OCI-LY1 (cell line): Measurements from ENCODE around the gene CEP68.

ENCODE experiments used
- EZH2 ChIP-seq: fragments of 200-600 bp; sonication (generic), shearing (Covaris generic); IDR thresholded peaks from 2 replicates; pipeline ENCODE4 v1.8.0; 2017; ENCODE audit warnings: borderline replicate concordance, mixed run types, mild to moderate bottlenecking, antibody characterized with exemption, low read length, moderate library complexity, mixed read lengths
- TF ChIP-seq, protein P1 (sequence below): fragments of 200-600 bp; sonication (generic), shearing (Covaris generic); IDR thresholded peaks from 2 replicates; pipeline ENCODE4 v1.5.1; 2017; ENCODE audit warnings: mild to moderate bottlenecking, antibody characterized with exemption, low read length, moderate library complexity, mixed read lengths

DNA sequence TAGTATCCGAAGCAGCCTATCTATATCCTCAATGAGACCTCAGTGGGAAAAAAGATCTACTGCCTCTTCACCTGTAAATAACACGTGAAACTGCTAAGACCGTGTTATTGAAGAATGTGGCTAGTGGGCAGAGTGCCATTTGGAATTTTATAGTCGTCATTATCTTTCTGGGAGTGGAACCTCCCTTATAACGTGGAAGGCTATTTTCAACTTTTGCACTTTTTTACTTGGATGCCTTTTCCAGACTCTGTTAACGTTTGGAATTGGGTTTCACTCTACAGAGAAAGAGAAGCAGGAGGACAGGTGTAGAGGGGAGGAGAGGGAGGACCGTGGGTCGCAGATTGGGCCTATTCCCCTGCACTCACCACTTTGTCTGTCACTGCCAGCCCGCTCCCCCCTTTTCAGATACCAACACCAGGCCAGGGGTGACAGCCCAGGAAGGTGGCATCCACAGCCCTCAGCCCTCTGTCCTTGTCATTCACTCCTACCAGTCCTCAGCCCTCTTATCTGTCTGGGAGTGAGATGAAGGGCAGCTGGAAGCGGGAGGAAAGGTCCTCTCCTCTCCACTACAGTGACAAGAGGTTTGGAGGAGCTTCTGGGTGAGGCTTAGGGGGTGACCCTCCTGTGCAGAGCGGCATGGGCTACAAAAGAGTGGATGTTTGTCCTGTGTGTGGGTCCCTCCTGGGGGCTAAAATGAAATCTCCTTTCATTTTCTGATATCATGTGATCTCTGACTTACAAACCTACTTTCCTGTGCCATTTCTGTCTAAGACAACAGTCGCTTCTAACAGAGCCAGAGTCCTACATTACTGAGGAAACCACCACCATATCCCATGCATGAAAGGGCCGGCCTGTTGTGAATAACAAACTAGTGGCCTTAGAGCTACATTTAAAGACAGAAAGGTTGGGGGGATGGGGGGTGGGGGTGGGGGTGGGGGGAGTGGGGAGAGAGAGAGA lies 23.9 kb upstream of the CEP68 start:
- TF ChIP-seq, protein P1, sequence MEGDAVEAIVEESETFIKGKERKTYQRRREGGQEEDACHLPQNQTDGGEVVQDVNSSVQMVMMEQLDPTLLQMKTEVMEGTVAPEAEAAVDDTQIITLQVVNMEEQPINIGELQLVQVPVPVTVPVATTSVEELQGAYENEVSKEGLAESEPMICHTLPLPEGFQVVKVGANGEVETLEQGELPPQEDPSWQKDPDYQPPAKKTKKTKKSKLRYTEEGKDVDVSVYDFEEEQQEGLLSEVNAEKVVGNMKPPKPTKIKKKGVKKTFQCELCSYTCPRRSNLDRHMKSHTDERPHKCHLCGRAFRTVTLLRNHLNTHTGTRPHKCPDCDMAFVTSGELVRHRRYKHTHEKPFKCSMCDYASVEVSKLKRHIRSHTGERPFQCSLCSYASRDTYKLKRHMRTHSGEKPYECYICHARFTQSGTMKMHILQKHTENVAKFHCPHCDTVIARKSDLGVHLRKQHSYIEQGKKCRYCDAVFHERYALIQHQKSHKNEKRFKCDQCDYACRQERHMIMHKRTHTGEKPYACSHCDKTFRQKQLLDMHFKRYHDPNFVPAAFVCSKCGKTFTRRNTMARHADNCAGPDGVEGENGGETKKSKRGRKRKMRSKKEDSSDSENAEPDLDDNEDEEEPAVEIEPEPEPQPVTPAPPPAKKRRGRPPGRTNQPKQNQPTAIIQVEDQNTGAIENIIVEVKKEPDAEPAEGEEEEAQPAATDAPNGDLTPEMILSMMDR, result no peak
- no peak for TF ChIP-seq EZH2
